CD4-positive, alpha-beta memory T cell (primary cell): Measurements from ENCODE around the gene TLR1. TPM values are rescaled to one million over a fixed set of nuclear protein-coding genes. Genes with fewer than 3 reads are reported as not detected.

Experiments used
- CTCF ChIA-PET: fragments of 350-600 bp; sonication (Branson Sonifier 250); formaldehyde crosslinking; loops from one replicate; lab custom pipeline; 2021; ENCODE audit warnings: inconsistent platforms; ENCODE audit not compliant: partially characterized antibody; lab: Charles Lee
- POLR2A ChIA-PET: fragments of 350-600 bp; sonication (Branson Sonifier 250); formaldehyde crosslinking; loops from one replicate; lab custom pipeline; 2021; ENCODE audit not compliant: partially characterized antibody; lab: Charles Lee
- DNase-seq, 5 donors: peaks; one replicate each; pipeline versions ENCODE4 v3.0.0 to v3.0.0-alpha.2; 2020 to 2022; ENCODE audit warnings: mixed read lengths in 1 of 5
- H3K27ac ChIP-seq: one replicate; pipeline ENCODE4 v1.7.0; 2013; ENCODE audit warnings: low read depth, low read length
- H3K27me3 ChIP-seq: 2 replicates; pipeline ENCODE4 v1.7.0; 2013; ENCODE audit warnings: mild to moderate bottlenecking, low read length, moderate library complexity; ENCODE audit not compliant: insufficient read depth
- H3K36me3 ChIP-seq: 2 replicates; pipeline ENCODE4 v1.7.0; 2013; ENCODE audit warnings: mild to moderate bottlenecking, low read length, moderate library complexity; ENCODE audit not compliant: insufficient read depth
- H3K4me1 ChIP-seq: 2 replicates; pipeline ENCODE4 v1.7.0; 2013; ENCODE audit warnings: mild to moderate bottlenecking, low read length, moderate library complexity; ENCODE audit not compliant: insufficient read depth
- H3K4me3 ChIP-seq, 2 donors: one replicate each; pipeline ENCODE4 v1.7.0; 2013; ENCODE audit warnings: low read length in 2 of 2, mild to moderate bottlenecking in 1 of 2
- H3K9me3 ChIP-seq, 2 donors: one replicate each; pipeline ENCODE4 v1.7.0; 2013; ENCODE audit warnings: low read length in 2 of 2, control low read depth in 1 of 2; ENCODE audit not compliant: control insufficient read depth in 1 of 2
- H3K27ac Mint-ChIP-seq, 7 donors: one replicate each; pipeline ENCODE4 v1.8.0; 2020 to 2021; ENCODE audit warnings: mixed read lengths in 7 of 7, mild to moderate bottlenecking in 6 of 7, inconsistent platforms in 3 of 7, moderate library complexity in 3 of 7
- H3K27me3 Mint-ChIP-seq, 2 donors: one replicate each; pipeline ENCODE4 v1.8.0; 2020 to 2021; ENCODE audit warnings: mixed read lengths in 2 of 2
- H3K36me3 Mint-ChIP-seq, 2 donors: one replicate each; pipeline ENCODE4 v1.8.0; 2020 to 2021; ENCODE audit warnings: mixed read lengths in 2 of 2, inconsistent platforms in 1 of 2, mild to moderate bottlenecking in 1 of 2
- H3K4me1 Mint-ChIP-seq, 4 donors: one replicate each; pipeline ENCODE4 v1.8.0; 2020 to 2021; ENCODE audit warnings: mixed read lengths in 4 of 4, mild to moderate bottlenecking in 1 of 4
- H3K4me3 Mint-ChIP-seq, 8 donors: one replicate each; pipeline ENCODE4 v1.8.0; 2020 to 2021; ENCODE audit warnings: mixed read lengths in 8 of 8, mild to moderate bottlenecking in 7 of 8, moderate library complexity in 6 of 8, inconsistent platforms in 3 of 8
- H3K9me3 Mint-ChIP-seq, 8 donors: one replicate each; pipeline ENCODE4 v1.8.0; 2020 to 2021; ENCODE audit warnings: mixed read lengths in 8 of 8, mild to moderate bottlenecking in 5 of 8, inconsistent platforms in 3 of 8, moderate library complexity in 1 of 8
- intact Hi-C: fragments of 100-400 bp; cut with micrococcal nuclease; formaldehyde crosslinking; loops from one replicate; pipeline ENCODE4 v1.15.1; 2023
- polyA plus RNA-seq, 2 donors: library from polyadenylated mRNA; unstranded; fragments of 300-500 nt; fragmentation: Illumina TruSeq; gene quantifications; one replicate each; pipeline ENCODE4 v1.2.3, GENCODE V29; 2021
- total RNA-seq, 2 experiments: library from RNA; stranded (reverse); gene quantifications; one replicate each; pipeline ENCODE4 v1.2.3, GENCODE V29; 2021

The TLR1 gene
- total and polyA plus RNA-seq, 4 experiments from 2014 or later = 16.2 to 24.3 (median 19.9) TPM

DNA sequence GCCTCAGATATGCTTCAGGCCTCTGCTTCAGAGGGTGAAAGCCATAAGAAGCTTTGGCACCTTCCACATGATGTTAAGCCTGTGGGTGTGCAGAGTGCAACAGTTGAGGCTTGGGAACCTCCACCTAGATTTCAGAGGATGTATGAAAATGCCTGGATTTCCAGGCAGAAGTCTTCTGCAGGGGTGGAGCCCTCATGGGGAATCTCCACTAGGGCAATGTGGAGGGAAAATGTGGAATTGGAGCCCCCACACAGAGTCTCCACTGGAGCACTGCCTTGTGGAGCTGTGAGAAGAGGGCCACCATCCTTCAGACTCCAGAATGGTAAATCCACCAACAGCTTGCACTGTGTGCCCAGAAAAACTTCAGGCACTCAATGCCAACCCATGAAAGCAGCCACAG is 57.0 kb downstream of the TLR1 start:
- POLR2A ChIA-PET = no interaction called here
- intact Hi-C loops = no loop called here
- Mint-ChIP-seq H3K27ac (no peak overlapping the region), H3K9me3 (peaks cover 2 to 24% (median 17%) of the 10 kb centered on the region in 8 donors), H3K4me3 (no peak overlapping the region), H3K4me1 (peaks cover 4 to 11% (median 7%) of the 10 kb centered on the region in 4 donors), H3K27me3 (peaks cover 0 to 2% of the 10 kb centered on the region in 2 donors), H3K36me3 (peaks cover 3 to 10% of the 10 kb centered on the region in 2 donors)
- Histone ChIP-seq H3K4me1 (no peaks in the 10 kb centered on the region), H3K27me3 (no peaks in the 10 kb centered on the region), H3K36me3 (no peaks in the 10 kb centered on the region), H3K9me3 (peaks cover 0 to 6% of the 10 kb centered on the region in 2 donors), H3K4me3 (no peak overlapping the region), H3K27ac (no peak overlapping the region)
- CTCF ChIA-PET = no interaction called here
- DNase-seq = no peak

Other genes with a start within 250 kb of the TLR1 start
- 100 to 1,000 TPM; 119 to 122 TPM for gene KLF3, start 140.6 kb downstream of the TLR1 start, total RNA-seq
- 10 to 100 TPM; 72.4 to 83.3 TPM for gene KLF3, start 140.6 kb downstream of the TLR1 start, polyA plus RNA-seq
- gene TLR10, start 21.8 kb downstream of the TLR1 start, total RNA-seq = under 1 TPM; 0.20 to 0.28 TPM
- gene TLR10, start 21.8 kb downstream of the TLR1 start, polyA plus RNA-seq = 1 to 10 TPM in 1 of 2 donors, not detected in 1; 1.1 TPM
- gene TLR6, start 52.0 kb upstream of the TLR1 start, total RNA-seq = 1 to 10 TPM; 7.3 to 7.7 TPM
- under 1 TPM; 0.03 to 0.89 TPM for gene TLR6, start 52.0 kb upstream of the TLR1 start, polyA plus RNA-seq
- under 1 TPM; 0.09 to 0.44 TPM for gene FAM114A1, start 63.0 kb upstream of the TLR1 start, total RNA-seq
- under 1 TPM in 1 of 2 donors, not detected in 1; 0.64 TPM for gene FAM114A1, start 63.0 kb upstream of the TLR1 start, polyA plus RNA-seq
- 10 to 100 TPM; 16.8 to 19.3 TPM for gene TMEM156, start 227.6 kb upstream of the TLR1 start, total RNA-seq
- 10 to 100 TPM; 46.2 to 53.1 TPM for gene TMEM156, start 227.6 kb upstream of the TLR1 start, polyA plus RNA-seq